Medulla oblongata (tissue), 1 donor: ENCODE data around the gene THEM4.

Source experiments
- DNase-seq: peaks from one replicate; pipeline ENCODE4 v3.0.0-alpha.2; 2015; ENCODE audit errors: extremely low spot score

THEM4 gene

GRCh38 chr1:151909167-151910149, at the start of gene THEM4:
TSS of gene THEM4 (minus strand) at chr1:151909511. CDS start at chr1:151909458, 53 bp downstream.
- peak; percentile 95 for DNase-seq

GRCh38 chr1:151958959-151959358, 49.6 kb upstream of the THEM4 start:
- DNase-seq, result no peak

DNA sequence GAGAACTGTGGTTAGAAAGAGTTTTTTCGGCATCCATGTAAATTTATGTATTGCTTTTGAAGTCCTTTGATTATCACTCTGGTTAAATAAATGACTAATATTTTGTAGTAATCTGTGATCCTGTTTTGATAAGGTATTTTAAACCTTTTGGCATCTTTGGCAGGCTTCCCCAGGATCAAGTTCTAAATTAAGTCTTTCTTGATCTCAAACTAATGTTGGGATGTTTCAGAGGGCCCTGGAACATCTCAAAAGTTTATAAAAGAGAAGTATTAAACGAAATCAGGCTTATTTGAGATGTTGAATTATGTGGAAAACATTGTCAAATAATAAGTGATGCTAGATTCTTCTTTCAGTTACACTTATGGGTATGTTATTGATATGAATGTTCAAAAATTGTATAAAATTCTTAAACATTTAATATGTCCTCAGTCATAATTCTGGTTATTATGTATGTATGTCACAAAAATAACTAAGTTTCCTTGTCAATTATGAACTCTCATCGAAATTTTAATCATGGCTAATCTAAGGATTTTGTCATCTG, 47.7 kb upstream of the THEM4 start:
- no peak for DNase-seq

- no peak for DNase-seq
Observed at GRCh38 chr1:151953409-151954094, 44.2 kb upstream of the THEM4 start.

- no peak for DNase-seq
Observed at GRCh38 chr1:151952811-151953210, 43.5 kb upstream of the THEM4 start.

DNA sequence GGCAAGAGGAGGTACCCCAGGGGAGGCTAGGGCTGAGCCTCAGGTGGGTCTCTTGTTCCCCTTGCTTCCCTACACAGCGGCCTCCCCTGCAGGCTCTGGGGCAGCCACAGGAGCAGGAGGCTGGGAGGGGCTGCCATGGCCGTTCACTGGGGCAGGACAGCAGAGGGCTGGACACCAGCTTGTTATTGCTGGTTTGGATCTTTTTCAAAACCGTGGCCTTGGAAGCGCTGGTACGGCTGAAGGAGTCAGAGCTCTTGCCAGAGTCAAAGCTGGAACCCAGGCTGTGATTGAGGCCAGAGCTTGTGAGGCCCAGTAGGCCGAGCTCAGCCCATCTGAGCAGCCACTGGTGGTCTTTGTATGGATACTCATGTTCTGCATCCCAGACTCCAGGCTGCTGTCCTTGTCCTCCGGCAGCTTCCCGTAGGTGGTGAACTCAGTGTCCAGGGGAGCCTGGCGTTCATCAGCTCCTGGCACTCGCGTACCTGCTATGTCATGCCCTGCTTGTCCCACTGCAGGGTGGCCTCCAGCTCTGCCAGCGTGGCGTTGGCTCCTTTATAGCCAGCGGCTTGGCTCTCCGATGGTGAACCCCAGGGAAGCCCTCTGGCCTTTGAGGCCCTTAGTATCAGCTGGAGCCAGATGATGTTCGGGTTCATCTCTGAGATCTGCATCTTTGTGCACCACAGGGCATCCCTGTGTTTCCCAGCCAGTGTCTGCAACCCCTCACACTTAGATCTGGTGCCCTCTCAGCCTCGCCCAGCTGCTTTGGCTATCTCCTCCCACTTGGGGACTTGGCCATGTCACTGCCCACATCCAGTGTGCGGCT, 40.3 kb upstream of the THEM4 start:
- no peak for DNase-seq

DNA sequence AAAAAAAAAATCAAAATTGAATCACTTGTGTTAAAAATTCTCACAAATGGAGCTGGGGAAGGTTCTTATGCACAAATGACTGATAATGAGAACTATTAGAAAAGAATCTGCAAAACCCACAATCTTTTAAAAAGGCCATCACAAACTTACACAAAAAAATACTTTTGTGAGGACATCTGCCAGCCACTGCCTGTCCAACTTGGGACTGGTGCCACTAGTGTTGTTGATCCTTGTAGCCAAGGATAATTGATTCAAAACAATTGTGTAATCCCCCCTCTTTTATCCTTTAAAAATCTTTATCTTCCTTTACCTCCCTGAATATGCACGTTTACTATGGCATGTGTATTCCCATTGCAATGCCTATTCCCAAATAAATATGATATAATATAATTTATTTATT, 39.2 kb upstream of the THEM4 start:
- no peak for DNase-seq

GRCh38 chr1:151947140-151947539, 37.8 kb upstream of the THEM4 start:
- no peak for DNase-seq

- peak; percentile 74 for DNase-seq
Observed at GRCh38 chr1:151945725-151946722, 36.7 kb upstream of the THEM4 start.

DNA sequence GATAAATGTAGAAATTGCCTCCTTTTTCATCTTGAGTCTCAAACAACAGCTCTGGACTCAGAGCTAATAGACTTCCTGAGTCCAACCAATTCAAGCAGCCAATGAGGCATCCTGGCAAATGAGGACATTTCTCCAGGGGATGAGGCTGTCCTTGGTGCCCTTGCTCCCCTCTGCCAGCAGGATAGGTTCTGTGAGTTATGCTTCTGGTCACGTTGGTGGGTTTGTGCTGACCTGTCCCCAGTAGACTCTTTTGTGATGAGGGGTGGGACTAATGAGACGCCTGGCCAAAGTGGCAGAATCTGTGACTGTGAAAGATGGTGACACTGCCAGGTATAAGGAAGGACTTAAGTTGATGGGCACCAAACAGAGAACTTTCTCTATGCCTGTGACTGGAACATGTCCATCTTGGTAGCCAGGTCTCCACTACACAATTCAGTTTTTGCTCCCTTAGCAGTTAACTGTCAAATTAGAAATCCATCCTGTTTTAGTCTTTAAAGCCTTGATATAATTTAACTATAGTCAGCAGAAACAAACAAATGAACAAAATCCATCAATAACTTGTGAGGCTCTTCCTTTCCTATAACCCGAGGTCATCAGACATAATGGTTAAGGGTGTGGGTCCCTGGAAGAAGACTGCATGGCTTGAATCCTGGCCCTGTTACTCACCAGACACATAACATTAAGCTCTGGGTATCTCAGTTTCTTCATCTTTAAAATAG, 35.7 kb upstream of the THEM4 start:
- DNase-seq, result no peak

DNA sequence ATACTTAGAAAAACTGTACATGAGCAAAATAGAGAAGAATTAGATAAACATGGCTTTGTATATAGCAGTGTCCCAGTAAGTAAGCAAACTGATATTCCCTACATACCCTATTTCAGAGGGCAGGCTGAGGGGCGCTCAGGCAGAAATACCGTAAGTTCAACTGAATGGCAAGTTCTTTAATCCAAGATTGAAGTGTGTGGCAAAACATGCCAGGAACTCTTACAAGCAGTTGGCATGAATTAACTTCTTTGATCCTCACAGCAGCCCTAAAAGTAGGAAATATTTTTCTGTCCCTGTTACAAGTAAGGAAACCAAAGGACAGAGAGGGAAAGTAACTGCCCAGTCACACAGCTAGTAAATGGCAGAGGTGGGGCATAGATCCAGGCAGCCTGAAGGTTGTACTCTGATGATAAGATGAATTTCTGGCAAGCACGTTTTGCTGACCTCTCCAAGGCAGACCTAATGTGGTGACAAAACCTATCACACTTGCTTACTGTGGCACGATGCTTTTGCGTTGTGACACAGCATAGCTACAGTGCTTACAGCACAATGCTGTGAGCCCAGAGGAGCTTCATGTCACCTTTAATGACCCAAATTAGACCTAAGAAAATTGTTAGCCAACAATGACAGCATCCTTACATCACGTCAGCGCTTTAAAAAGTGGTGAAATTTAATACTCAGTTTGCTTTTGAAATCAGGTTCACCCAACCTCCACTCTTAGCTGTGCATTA, 35.0 kb upstream of the THEM4 start:
- DNase-seq, result no peak

DNA sequence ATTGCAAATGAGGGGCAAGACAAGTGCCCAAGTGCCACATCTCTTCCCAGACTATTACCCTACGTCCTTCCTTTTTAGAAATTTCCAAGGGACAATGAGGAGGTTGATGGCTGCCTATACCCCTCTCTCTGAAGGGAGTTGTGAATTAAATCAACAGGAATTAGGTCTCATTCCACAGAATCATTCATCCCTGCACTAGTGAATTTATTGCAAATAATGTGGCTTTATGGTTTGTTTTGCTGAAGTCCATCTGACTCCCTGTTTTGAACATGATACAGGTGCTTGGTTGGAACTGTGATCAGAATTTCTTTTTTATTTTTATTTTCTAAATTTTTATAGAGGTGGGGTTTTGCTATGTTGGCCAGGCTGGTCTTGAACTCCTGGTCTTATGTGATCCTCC, 34.3 kb upstream of the THEM4 start:
- DNase-seq, result no peak

DNA sequence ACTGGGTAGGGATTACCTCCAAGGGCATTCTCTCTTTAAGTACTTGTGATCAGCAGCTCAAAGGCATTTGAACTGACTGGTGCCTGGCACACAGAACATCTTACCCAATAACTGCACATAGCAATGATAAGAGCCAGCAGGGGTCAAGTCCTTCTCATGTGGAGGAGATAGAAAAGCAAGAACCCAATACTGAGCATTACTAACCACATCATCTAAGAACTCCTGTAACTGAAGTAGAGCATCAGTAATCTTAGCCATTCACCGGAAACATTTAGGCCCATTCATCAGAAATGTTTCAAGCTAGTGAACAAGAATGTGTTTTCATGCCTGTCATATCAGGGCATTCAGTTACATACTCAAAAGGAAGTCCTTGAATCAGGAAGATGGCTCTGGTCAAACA, 33.6 kb upstream of the THEM4 start:
- no peak for DNase-seq

GRCh38 chr1:151940541-151940940, 31.2 kb upstream of the THEM4 start:
- DNase-seq, result no peak

DNA sequence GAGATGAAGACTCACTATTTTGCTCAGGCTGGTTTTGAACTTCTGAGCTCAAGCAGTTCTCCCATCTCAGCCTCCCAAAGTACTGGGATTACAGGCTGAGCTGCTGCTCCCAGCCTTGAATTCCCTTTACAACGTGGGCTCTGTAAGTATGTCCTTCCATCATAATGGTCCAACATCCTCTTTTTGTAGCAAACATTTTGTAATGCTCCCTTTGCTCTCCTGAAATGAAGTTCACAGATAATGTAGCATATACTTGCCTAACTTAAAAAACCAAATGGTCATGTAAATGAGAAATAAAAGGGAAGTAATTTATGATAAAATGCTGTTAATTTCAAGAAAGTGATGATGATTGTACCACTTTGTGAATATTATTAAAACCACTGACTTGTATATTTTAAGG, 30.5 kb upstream of the THEM4 start:
- DNase-seq, result no peak

DNA sequence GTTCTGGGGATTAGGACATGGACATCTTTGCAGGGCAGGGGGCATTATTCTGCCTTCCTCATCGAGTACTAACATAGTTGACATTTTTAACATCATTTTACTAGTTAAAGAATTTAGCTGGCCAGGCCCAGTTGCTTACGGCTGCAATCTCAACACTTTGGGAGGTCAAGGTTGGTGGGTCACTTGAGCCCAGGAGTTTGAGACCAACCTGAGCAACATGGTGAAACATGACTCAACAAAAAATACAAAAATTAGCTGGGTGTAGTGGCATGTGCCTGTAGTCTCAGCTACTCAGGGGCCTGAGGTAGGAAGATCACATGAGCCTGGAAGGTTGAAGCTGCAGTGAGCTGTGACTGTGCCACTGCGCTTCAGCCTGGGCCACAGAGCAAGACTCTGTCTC, 29.8 kb upstream of the THEM4 start:
- DNase-seq, result no peak

GRCh38 chr1:151936653-151937052, 27.3 kb upstream of the THEM4 start:
- no peak for DNase-seq

DNA sequence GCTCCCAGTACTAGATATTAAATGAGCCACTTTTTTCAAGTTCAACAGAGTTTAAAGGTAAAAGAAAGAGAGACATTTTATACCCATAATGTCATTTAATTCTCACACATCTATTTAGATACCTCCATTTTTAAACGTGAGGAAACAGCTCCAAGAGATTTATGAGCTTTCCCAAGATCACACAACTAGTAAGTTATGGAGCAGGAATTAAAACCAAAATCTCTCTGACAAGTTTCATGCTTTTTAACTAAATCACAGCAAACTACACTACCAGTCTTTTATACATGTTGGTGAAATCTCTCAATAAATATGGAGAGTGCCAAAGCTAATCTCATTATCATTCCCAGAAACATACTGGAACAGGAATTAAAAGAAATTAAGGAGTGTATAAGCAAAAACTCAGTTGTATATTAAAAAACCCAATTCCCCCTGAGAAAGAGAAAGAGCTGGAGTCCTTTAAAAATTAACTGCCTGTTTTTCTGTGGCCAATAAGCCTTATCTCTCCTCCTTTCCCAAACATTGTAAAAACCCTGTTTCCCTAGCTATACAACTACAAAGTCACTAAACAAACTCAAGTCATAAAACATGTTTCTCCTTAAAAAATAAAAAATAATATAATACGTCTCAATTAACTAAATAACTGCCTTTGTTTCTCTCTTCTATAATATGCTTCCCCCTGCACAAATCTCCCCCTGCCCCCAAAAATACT, 26.7 kb upstream of the THEM4 start:
- no peak for DNase-seq

DNA sequence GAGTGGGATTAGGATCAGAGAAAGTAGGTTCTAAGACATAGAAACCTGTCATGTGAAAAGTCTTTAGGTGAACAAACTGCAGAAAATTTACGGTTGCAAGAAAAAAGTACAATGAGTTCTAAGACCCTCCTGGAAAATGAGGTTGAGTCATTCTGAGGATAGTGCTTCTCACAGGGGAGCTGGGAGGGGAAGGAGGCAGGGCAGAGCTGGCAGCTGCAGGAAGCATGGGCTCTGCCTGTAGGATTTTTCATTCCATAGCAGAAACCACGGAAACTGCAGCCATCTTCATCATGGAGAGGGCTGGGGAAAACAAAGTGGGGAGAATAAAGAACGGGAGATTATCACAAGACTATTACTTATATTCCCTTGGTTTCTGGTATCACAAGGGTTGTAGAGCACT, 25.8 kb upstream of the THEM4 start:
- DNase-seq, result no peak
